Activated CD8-positive, alpha-beta memory T cell treated with anti-CD3 and anti-CD28 coated beads, Interleukin-2, amount 50 U/mL, for 48 hours (primary cell): ENCODE data around the gene CNOT2.

Experiments
- DNase-seq: peaks from one replicate; pipeline ENCODE4 v3.0.0-alpha.2; 2020

Gene CNOT2, protein sequence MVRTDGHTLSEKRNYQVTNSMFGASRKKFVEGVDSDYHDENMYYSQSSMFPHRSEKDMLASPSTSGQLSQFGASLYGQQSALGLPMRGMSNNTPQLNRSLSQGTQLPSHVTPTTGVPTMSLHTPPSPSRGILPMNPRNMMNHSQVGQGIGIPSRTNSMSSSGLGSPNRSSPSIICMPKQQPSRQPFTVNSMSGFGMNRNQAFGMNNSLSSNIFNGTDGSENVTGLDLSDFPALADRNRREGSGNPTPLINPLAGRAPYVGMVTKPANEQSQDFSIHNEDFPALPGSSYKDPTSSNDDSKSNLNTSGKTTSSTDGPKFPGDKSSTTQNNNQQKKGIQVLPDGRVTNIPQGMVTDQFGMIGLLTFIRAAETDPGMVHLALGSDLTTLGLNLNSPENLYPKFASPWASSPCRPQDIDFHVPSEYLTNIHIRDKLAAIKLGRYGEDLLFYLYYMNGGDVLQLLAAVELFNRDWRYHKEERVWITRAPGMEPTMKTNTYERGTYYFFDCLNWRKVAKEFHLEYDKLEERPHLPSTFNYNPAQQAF

DNA sequence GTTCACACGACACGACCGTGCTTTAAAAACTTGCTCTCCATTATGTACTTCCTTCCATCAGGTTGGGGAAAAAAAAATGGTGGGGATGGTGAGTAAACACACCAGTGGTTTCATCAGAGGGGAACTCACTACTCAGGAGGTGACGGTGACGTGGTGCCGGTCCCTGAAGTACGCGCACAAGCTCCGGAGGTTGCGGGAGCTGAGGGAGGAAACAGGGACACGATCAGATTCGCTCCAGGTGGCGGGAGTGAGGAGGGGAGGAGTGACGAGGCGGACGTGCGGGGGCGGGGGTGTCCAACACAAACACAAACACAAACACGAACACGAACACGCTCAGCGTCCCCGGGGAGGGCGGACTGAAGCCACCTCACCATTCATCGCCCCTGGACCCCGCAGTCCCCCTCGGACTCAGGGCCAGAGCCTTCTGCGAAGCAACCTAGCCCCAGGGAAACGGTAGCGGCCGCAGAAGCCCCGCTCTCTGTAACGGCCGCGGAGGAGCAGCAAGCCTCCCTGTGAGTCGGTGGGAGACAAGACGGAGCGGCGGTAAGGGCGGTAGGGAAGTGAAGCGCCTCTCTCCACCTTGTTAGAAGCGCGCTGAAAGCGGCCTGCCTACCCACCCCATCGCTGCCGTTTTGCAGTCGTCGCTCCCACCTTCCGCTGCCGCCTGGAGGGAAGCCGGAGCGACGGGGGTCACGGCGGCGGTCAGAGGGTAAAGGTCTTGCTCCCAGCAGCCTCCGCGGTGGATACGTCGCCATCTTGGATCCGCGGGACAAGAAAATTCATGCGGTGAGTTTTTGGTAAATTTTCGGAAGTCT lies at the start of gene CNOT2:
Gene CNOT2 (plus strand): TSS at position 739 of the 815 bp plus-strand sequence. CDS start 34,794 bp downstream, outside the sequence.
- DNase-seq = peak; percentile 92

DNA sequence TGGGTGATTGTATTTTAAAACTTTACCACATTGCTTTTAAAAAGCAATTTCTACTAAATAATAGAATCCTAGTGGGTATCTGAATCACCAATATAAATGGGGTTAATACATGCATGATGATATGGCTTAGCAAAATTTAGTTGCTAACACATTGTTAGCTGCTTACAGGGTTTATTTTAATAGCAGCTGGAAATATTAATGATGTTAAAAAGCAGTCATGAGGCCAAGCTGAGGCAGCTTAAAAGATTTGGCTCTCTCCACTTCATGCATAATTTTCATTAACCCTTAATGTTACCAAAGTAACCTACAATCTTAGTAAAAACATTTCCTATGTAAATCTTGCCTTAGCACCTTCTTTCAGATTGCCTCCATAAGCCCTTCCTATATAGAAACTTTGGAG lies 49.2 kb upstream of the CNOT2 start:
- no peak for DNase-seq

DNA sequence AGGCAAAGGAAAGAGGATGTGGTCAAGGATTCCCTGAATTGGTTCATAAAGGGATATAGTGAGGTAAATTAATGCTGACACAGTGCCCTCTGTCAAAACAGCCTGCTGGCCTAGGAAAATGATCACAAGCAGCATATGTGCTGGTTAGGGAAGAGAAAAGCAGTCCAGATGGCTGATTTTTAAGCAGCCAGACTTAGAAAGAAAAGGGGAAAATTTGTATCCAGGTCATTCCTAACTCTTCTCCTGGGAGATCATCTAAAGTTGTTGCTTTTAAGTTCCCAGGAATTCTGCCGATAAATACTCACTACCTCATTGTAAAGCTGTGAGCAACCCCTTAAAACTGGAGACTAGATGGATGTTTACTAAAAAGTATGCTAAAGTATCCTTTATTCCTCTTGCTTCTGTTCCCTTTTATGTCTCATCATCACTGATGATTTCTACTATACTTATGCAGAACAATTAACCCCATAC lies 46.4 kb upstream of the CNOT2 start:
- DNase-seq = no peak

DNA sequence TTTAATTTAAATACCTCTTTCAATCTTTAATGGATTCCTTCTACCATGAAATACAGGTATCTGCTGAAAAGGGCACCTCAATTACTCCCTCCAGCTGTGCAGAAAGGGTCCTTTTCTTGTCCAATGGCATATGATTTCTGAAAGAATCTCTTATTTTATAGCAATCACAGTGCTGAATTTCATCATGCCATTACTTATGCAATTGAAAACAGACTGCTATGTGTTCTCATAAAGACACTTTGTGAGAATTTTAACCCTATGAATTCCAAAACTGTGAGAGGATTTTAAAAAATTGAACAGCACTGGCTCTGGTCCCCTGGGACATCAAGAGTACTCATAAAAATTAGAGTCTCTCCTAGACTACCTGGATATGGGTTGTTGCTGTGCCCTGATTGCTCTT lies 45.9 kb upstream of the CNOT2 start:
- DNase-seq = no peak

DNA sequence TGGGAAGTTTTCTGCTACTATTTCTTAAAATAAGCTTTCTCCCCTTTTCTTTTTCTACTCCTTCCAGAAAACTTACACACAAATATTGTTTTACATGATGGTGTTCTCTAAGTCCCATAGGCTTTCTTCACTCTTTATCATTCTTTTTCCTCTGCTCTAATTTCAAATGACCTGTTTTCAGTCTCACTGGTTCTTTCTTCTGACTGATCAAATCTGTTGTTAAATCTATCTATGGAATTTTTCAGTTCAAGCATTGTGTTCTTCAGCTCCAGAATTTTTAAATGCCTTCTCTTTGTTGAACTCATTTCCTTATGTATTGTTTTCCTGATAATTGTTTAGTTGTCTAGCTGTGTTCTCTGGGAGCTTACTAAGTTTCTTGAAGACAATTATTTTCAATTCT lies 29.5 kb upstream of the CNOT2 start:
- DNase-seq = no peak

DNA sequence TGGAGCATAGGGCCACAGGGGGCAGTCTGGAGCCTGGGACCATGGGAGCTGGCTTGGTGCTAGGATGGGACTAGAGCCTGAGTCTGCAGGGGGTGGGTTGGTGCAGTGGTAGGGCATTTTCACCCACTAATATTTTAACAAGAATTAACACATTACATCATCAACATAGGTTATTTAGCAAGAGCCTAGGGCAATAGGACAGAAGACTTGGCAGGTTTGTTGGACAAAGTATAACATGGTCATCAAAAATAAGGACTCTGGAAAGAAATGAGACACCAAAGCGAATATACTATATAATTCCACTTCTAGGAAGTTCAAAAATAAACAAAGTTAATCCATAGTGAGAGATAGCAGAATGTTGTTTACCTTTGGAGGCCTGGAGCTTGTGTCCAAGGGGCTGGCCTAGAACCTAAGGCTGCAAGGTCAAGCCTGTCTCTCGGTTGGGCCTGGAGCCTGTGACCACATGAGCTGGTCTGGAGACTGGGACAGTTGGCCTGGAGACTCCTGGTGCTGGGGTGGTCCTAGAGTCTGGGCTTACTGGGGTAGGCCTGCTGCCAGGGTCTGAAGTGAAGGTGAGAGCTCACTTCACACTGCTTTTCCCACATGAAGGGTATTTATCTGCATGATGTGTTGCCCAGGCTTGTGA lies 28.1 kb upstream of the CNOT2 start:
- no peak for DNase-seq

DNA sequence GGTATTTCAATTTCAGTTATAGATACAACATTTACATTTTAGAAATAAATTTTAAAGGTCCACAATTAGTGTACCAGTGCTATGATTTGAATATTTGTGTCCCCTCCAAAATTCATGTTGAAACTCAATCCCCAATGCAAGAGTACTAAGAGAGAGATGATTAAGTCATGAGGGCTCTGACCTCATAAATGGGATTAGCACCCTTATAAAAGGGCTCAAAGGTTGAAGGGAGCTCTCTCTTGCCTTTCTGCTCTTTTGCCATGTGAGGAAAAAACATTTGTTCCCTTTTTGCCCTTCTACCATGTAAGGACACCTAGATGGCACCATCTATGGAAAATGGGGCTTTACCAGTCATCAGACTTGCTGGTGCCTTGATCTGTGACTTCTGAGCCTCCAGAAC lies 25.8 kb upstream of the CNOT2 start:
- DNase-seq = no peak

DNA sequence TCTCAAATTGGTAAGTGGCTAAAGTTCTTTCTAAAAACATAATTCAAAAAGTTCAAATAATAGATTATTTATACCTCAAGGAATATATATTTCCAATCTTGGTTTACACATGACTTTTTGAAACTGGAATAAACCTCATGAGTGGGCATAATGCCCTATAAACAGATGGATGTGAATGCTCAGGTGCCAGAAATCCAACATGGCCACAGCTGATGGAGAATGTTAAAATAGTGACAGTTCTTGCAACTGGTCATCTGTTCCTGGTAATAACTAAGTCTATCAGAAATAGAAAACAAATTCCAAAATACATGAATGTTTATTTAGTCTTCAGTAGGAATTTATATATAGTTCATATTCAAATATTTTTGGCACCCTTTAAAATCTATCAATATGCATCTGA lies 21.6 kb upstream of the CNOT2 start:
- no peak for DNase-seq

DNA sequence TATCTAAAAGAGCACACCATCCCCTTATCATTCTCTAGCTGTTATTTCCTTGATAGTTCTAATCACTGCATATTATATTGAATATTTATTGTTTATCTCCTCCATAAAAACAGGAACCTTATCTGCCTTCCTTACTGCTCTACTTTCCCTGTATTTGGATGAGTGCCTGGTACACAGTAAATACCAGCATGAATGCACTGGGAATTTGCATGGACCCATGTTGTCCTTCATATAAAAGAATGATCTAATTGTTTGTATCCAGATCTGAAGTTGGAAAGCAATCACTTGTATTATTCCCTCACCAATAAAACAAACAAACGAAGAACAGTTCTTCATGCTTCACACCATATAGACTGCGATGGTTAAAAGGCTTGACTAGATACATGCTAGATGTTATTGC lies 15.3 kb upstream of the CNOT2 start:
- DNase-seq = no peak

DNA sequence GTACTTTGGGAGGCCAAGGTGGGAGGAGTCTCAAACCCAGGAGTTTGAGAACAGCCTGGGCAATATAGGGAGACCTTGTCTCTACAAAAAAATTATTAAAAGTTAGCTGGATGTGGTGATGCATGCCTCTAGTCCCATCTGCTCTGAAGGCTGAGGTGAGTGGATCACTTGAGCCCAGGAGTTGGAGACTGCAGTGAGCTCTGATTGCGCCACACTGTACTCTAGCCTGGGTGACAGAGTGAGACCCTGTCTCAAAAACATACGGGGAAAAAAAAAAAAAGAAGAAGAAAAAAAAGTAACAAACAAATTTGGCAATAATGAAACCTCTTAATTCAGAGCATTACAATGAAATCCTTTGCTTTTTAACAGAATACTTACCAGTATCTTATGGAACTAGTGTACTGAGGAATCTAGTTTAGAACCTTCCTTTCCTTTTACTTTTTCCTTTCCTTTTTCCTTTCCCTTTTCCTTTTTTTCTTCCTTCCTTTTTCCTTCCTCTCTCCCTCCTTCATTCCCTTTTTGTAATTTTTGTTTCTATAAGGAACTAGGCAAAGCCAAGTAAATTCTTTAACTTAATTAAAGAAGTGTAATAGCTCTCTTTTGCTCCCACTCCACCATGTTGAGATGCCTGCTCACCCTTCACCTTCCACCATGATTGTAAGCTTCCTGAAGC lies 12.2 kb upstream of the CNOT2 start:
- DNase-seq = no peak

DNA sequence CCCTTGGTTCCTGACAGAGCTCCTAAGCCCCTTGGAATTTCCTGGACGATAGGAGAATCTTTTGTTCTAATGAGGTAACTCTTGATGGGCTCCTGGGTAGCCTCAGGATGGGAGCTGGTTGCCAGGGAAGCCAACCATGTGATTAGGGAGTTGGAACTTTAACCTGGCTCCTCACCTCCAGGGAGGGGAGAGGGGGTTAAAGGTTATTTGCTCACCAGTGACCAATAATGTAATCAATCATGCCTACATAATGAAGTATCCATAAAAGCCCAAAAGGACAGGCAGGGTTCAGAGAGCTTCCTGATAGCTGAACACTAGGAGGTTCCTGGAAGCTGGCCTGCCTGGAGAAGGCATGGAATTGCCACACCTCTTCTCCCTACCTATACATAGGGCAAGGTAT lies 6.2 kb upstream of the CNOT2 start:
- no peak for DNase-seq

DNA sequence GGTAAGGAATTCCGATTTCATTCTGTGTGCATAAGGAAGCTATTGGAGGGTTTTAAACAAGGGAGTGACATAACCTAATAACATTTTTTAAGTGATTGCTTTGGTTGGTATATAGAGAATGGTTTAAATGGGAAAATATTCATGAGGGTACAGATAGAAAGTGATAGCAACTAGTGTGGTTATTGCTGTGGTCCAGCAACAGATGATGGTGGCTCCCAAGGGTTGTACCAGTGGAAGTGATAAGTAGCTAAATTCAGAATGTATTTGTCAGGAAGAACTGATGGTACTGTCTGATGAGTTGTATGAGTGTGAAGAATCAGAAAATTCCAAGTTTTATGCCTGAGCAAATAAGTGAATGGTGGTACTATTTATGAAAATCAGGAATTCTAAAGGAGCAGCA lies 2.6 kb upstream of the CNOT2 start:
- DNase-seq = no peak

DNA sequence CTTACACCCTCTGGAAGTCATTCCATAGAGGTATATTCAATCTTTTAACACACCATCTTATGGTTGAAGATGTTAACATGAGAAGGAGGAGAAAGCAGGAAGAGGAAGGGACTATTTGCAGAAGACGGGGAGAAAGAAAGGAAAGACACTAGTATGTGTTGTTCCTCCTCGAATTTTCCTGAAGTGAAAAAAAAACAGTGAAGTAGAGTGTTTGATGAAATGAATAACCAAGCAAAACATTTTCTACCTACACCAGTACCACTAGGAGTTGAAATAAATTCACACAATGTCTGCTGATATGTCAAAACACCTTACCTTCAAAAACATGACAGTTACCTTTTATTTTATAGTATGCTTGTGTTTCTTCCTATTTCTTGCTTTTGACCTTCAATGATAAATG lies 1.4 kb upstream of the CNOT2 start:
- DNase-seq = no peak

DNA sequence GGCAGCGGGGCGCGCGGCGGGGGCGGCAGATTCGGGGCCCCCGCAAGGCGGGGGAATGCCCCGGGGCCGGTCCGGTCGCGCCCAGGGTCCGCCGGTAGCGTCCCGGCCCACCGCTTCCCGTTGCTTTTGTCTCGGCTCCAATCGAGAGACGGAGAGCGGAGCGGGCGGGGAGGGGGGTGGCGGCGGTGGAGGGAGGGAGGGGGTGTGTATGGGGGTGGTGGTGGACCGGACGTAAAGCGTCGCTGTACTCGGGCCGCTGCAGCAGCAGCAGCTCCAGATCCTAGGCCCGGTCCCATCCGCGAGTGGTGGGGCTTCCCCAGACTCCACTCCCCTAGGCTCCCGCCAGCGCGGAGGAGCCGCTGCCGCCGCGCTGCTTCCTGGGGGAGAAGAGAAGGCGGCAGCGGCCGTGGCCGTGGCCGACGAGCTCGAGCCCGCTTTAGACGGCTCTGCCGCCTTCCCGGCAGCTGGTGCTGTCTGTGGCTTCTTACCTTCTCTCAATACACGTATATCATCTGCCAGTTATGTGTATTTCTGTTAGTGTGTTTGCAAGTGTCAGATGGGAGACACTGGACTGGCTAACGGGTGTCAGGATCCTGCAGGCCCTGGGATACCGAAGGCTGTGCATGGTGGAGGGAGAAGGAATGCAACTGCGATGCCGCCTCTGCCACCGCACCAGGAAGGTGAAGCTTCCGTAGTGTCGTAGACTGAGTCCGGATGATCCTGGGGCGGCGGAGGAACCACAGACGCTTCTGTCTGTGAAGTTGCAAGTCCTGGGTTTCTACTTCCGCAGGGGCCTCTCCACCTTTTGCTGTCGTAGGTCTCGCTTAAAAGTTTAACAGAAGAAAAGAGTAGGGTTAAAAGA lies 508 bp downstream of the CNOT2 start:
- DNase-seq = peak; percentile 77

DNA sequence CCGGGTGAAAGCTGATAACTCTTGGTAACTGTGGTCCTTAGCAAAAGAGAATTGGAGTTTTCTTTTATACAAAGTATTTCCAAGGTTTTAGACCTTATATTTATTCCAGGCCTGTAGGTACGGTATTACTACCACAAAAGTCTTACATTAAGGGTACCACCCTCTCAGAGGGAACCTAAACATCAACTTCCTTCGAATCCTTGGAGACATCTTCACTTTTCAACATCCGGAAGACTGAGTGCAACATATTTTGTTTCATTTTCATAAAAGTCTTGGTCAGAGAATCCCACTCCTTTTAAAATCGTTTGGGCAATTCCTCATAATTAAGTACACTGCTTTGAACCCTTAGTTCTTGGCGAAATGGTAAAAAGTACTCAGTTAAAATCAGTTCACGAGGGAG lies 1.2 kb downstream of the CNOT2 start:
- no peak for DNase-seq

DNA sequence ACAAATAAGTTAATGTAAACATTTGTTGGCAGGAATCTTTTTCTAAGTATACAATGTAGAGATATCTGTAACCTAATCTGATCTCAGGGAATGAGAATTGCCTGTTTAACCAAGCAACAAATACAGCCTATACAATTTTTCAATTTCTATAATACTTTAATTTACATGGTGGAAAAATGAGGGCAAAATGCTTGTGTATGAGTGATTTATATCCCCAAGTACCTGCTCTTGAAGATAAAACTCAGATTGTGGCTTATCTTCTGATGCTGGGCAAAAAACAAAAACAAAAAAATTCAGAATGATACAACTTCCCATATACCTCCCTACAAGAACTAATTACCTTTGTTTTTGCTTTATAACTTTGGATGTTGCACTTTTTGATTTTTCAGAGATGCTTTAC lies 2.2 kb downstream of the CNOT2 start:
- DNase-seq = no peak

DNA sequence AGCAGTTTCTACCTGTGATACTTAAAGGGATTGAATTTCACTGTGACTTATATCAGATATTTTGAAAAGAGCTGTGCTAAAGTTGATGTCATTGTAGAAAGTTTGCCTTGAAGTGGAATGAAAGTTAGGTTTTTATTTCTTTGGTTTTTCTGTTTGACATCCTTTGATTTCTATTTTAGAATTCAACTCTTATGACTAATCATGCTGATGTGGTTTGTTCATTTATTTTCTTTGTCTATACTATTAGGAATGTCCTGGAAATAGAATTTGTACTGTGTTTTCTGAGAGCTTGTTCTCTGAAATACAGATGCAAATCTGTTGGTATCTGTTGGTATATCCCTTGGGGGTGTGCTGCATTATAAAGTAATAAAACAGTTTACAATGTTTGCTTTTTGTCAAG lies 3.3 kb downstream of the CNOT2 start:
- DNase-seq = no peak

DNA sequence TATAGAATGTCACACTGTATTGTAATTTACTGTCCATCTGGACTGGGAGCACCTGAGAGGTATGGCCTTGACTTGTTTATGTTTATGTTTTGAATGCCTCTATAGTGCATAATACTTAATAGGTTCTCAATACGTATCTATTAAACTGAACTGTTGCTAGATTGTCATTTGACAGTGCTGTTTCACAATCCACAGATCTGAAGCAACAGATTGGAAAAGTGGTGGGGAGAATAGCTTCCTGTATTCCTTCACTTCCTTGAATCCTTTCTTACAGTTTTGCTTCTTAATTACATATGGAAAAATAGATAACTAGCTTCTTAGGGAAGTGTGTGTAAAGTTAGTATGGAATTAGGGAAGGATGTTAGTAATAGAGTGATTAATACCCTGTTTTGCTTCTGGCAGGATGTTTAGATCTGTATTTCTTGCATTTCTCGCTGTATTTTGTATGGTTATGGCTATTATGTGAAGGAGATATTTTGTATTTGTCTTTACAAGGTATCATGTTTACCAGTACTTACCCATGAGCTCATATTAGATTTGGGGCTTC lies 4.5 kb downstream of the CNOT2 start:
- no peak for DNase-seq

DNA sequence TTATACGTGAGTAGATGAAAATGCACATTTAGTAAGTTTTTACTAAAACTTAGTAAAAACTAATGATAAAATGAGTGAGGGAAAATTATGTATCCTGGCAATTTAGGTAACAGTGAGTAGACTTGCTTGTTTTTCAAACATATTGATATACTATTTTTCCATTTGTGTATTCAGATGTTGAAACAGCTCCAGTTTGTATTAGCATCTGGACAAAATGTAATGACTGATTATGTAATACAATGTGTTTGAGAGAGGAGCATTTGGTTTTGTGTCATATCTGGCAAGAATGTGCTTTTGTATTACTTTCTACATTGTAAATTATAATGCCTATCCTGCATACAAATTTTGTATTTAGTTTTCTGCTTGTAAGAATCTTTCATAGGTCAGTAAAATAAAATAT lies 5.6 kb downstream of the CNOT2 start:
- no peak for DNase-seq

DNA sequence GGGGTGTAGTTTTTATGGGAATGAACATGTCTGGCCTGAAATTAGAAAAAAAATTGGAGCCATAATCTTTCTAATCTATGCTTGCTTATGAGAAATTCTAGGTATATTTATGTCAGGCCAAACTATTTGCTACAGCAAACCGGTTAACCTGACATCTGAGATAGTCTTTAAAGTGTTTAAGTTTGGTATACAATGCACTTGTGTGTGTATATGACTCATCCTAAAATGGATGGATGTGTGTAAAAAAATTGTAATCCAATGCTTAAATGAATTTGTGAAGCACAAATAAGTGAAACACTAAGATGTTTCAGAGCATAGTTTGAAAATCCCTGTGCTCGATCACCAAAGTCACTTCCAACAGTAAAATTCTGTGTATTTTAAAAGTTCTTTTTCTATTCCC lies 6.7 kb downstream of the CNOT2 start:
- DNase-seq = no peak

DNA sequence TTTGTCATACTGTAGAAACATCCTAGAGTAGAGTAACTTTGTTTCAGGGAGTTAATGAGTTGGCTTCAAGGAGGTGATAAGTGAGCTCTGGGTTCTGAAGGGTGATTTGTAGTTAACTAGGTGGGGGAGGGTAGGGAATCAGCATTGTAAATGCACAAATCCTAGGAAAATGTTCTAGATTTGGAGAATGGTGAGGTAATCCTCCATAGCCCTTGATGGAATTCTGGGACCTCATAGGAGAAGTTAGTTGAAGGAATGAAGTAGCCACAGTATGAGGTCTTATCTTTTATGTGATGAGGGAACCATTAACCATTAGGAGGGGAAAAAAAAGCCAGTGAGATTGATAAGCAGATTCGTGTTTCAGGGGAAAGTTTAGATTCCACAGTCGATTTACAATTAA lies 8.0 kb downstream of the CNOT2 start:
- DNase-seq = no peak

DNA sequence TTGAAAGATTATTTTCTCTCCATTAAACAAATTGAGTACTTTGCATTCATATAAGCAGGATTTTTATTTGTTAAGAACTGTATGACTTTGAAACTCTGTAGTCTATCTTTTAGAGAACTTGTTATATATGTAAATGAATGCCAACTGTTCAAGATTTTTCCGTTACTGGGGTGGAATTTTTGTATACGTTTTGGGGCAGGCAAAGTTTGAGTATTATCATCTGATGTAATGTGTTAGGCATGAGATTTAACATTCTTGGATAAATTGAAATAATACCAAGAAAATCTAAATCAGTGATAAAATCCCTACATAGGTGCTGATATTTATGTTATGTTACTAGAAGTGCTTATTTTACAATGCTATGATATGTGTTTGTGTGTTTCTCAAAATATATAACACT lies 8.4 kb downstream of the CNOT2 start:
- DNase-seq = no peak
